Stimulated activated CD4-positive, alpha-beta T cell treated with anti-CD3 and anti-CD28 coated beads, Interleukin-15, amount 100 ng/mL, for 1 hour (primary cell): ENCODE measurements around the gene FKBP10.
A peak's percentile ranks its signal among the peaks of the same experiment; 100 is the strongest.
"Not testable (repeated sequence)": the region's sequence is repeated elsewhere in the genome, so short reads cannot be mapped to it uniquely, and the experiment has no call there.

Experiments used
- DNase-seq, 2 donors: peaks; one replicate each; pipeline ENCODE4 v3.0.0-alpha.2; 2020; ENCODE audit warnings: low read depth in 1 of 2, low spot score in 1 of 2

Gene FKBP10

DNA sequence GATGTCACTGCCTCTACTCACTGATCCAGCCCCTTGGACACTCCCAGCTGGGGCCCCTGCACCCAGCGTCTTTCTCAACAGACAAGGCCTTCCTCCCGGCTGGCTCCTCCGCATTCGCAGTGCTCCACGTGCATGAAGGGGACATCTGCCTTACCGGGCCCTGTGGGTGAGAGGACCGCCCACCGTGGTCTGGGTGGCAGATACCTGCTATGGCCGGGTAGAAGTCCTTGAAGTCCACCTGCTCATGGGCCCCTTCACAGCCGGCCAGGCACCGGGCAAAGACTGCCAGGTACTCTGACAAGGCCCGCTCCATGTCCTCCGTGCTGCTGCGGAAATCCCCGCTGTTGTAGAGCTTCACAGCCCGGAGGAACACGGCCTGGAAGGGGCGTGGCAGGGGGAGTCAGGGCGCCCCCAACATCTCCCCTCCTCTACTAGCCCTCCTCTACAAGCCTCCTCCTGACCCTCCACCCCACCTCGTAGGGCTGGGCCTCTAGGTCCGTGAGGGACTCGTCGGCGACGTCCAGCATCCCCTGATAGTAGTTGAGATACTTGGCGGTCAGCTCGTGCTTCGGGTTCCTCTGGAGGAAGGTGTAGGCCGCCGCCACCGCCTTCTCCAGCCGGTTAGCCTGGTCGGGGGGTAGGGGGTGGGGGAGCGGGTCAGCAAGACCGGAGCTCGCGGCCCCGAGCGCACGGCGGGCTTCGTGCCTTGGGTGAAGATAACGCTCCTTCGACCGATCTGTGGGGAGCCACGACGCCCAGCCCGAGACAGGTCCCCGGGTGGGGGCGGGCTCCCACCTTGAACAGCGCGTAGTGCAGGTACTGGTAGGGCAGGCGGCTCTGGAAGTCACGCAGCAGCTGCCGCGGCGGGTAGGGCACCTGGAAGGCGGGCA is 1.9 kb upstream of the FKBP10 start:
- DNase-seq, result no peak

DNA sequence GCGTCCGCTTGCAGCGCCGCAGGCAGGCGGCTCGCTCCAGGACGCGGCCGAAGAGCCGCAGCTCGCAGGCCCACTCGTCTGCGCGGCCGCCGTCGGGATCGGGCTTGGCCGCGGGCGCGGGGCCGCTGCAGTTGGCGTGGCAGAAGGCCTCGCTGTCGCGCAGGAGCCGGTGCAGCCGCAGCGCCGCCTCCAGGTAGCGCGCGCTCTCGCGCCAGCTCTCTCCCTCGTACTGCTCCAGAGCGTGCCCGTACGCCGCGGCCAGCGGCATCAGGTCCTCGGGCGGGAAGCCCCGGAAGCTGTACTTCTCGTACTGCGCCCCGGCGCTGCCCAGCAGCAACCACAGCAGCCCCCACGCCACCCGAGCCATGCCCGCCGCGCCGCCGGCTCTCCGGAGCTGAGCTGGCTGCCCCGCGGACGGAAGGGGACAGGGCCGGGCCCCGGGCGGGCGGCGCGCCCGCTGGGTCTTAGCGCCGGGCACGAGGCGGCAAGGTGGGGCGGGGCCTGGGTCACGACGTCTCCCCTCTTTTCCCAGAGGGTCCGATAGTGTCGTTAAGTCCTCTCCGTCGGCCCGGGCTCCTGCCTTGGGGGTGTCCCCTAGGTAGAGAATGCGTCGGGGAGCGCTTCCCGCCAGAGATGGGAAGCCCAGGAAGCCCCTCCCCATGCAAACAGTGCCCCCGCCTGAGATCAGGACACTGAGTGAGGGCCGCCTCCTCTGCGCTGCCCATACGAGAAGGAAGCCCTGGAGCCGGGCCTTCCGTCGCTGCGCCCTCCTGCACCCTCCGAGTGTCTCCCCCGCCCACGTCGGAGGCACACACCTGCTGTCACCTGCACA is 1.0 kb upstream of the FKBP10 start, which contains the start of gene P3H4:
Gene P3H4, minus strand, starts transcription at position 401 of the 832 bp plus-strand sequence. Its CDS starts 34 bp downstream, at position 367.
- DNase-seq, result peak; percentile 50 to 54

DNA sequence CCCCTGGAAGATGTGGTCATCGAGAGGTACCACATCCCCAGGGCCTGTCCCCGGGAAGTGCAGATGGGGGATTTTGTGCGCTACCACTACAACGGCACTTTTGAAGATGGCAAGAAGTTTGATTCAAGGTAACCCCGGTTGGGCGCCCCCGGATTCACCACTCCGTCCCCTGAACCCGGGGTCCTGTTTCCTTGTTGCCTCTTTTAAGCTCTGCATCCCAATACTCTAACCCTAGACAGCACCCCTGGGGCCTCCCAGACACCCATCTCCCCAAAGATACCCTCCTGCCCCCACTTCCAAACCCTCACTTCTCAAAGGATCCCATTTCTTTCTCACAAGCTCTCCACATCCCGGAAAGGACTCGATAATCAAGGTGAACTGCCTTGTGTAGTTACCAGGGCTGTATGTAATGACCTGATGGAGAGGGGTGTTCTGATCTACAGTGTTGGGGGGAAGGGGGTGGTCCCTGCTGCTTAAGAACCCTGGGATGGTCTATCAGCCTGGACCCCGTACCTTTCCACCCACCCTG is 412 bp downstream of the FKBP10 start:
- DNase-seq, result no peak

DNA sequence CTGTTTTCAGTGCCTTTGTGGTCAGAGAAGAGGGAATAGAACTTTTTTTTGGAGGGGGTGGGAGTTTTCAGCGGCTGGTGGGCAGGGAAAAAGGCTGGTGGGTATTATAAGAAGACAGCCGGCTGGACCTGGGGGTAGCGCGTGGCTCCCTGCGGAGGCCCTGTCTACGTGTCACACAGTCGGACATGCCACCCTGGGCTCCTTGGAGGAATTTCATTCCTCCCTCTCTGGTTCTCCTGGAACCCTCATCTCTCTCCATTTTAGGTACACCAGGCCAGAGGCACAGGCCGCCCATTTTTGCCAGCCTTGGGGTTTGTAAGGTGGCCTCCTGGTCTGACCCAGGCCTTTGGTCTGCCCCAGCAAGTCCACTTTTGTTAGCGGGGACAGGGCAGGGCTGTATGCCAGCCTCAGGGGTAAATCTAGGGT is 908 bp downstream of the FKBP10 start:
- no peak for DNase-seq

DNA sequence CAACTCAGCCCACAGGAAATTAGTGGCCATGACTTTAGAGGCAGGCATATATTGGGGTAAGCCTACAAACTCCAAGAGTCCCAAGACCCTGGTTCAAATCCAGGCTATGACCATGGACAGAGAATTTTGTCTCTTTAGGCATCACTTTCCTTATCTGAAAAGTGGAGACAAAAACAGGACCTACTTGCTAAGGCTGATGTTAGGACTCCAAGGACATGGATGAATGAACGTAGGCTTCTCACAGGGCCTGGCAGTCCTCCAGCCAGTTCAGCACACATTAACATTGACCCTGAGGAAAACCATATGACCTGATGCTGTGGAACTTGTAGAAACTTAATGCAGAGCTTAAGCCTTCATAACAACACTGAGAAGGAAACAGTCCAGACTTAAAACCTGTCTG is 1.4 kb downstream of the FKBP10 start:
- DNase-seq, result no peak

DNA sequence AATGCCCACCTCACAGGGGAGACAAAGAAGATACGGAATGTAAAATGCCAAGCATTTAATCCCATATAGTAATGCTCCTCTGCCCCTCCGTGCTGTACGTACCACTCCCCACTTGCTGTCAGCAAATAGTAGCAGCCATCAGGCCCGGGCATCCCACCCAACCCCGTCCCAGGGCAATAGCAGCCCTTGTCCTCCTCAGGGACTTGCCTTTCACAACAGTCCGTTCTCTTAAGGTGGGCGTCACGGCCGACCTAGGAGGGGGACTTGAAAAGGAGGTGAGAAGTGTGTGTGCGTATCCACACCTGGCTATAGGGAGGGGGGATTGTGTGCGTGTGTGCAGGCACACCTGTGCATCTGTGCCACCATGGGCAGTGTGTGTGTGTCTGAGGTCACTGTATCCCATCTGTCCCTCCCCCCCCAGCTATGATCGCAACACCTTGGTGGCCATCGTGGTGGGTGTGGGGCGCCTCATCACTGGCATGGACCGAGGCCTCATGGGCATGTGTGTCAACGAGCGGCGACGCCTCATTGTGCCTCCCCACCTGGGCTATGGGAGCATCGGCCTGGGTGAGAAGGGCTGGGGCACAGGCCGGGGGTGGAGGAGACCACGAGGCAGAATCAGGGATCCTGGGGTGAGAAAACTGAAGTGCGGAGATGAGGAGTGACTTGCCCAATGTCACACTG is 4.0 kb downstream of the FKBP10 start:
- DNase-seq, result no peak

DNA sequence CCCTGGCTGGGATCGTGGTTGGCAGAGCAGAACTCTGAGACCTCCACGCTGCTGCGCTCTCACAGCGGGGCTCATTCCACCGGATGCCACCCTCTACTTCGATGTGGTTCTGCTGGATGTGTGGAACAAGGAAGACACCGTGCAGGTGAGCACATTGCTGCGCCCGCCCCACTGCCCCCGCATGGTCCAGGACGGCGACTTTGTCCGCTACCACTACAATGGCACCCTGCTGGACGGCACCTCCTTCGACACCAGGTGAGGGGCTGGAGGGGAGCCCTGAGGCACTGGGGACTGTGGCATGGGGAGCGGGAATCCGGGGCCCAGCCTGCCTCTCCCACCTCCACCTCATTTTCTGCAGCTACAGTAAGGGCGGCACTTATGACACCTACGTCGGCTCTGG is 5.2 kb downstream of the FKBP10 start:
- no peak for DNase-seq

DNA sequence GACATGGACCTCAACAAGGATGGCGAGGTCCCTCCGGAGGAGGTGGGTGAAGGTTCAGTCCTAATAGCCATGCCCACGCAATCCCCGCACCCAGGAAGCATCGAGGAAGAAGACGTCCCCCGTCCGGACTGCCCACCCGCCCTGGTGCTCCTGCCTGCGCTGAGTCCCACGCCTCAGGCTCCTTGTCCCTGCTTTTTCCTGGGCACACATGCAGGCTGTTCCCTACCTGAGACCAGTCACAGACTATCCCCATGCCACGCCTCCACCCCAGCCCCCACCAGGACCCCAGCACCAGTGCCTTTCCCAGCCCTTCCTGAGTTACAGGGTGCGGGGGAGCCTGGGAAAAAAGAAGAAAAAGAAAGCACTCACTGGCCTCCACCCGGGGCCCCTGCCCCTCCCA is 9.0 kb downstream of the FKBP10 start:
- DNase-seq, result no peak

DNA sequence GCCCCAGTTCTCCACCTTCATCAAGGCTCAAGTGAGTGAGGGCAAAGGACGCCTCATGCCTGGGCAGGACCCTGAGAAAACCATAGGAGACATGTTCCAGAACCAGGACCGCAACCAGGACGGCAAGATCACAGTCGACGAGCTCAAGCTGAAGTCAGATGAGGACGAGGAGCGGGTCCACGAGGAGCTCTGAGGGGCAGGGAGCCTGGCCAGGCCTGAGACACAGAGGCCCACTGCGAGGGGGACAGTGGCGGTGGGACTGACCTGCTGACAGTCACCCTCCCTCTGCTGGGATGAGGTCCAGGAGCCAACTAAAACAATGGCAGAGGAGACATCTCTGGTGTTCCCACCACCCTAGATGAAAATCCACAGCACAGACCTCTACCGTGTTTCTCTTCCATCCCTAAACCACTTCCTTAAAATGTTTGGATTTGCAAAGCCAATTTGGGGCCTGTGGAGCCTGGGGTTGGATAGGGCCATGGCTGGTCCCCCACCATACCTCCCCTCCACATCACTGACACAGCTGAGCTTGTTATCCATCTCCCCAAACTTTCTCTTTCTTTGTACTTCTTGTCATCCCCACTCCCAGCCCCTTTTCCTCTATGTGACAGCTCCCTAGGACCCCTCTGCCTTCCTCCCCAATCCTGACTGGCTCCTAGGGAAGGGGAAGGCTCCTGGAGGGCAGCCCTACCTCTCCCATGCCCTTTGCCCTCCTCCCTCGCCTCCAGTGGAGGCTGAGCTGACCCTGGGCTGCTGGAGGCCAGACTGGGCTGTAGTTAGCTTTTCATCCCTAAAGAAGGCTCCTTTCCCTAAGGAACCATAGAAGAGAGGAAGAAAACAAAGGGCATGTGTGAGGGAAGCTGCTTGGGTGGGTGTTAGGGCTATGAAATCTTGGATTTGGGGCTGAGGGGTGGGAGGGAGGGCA is 9.7 kb downstream of the FKBP10 start:
- no peak for DNase-seq

DNA sequence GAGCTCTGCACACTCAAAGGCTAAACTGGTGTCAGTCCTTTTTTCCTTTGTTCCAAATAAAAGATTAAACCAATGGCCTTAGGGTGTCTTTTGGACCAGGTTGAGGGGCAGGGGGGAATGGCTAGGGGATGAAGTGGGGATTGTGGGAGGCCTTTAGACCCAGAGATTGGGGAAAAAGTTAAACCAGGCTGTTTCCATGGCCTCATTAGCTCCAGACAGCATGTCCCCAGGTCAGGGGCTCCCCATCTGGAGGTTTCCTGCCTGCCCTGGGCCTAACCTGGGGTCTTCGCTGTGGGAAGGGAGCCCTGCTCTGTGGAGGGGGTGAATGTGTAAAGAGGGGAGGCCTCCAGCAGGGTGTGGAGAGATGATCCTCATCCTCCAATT is 10.3 kb downstream of the FKBP10 start:
- no peak for DNase-seq

DNA sequence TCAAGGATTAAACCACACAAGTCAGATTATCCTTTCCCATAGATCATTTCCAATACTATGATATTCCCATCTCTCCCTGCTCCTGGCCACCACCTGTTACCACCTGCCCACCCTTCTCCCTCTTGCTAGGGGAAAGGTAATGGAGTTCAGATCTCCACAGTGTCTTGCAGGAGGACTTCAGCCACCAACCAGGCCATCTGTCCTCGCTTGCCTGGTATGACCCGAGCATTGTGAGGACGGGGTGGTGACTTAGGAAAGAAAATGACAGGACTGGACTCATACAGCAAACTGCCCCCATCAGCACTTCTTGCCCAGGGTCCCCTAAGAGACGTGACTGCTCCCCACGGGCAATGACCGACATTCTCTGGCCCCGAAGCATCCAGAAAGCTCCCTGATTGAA is 10.8 kb downstream of the FKBP10 start:
- DNase-seq, result no peak

DNA sequence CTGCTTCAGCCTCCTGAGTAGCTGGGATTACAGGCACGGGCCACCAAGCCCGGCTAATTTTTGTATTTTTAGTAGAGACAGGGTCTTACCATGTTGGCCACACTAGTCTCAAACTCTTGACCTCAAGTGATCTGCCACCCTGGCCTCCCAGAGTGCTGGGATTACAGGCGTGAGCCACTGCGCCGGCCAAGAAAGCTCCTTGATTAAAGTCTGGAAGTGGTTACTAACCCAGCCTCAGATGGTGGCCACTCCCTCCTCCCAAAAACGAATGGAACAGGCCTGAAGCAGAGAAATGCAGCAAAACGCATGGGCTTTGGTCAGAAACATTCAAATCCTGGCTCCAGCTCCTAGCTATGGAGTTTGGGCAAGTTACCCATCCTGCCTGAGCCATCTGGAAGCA is 11.3 kb downstream of the FKBP10 start:
- DNase-seq, result no peak

DNA sequence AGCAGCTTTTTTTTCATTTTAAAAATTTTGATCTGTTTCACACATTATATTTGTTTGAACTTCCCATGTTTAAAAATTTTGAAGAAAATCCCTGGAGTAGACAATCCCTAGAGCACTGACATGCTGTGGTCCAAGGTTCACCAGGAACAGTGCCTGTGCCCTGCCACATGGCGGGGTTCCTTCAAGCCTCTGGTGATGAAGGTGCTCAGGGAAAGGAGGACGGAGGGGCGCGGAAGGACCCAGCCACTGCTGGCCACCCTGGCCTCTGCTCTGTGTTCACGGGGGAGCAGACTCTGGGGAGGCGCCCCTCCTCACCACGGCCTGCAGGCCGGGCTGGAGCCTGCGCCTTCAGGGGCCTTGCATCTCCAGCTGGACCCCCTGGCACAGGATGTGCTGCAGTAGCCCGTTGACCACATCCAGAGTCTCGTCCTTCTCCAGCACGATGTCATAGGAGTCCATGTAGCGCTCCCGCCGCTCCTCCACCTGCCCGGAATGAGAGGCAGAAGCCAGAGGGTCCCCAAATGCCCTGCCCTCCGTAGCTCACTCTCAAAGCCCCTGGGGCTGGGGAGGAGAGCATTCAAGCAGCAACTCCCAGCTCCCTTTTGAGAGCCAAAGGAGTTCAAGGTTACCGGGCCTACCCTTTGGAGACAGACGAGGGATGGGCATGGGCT is 12.5 kb downstream of the FKBP10 start:
- DNase-seq, result no peak

DNA sequence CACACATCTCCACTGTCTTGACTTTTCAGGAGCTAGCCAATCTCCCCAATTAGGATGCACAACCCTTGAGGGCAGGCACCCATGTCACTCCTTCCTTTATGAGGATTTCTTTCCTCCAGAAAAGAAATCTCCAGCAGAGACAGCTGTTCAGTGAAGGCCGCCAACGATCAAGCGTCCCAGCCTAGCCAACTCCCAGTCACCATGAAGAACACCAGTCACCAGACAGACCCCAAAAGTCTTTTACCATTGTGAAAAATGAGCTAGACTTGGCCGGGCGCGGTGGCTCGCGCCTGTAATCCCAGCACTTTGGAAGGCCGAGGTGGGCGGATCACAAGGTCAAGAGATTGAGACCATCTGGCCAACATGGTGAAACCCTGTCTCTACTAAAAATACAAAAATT is 17.2 kb downstream of the FKBP10 start:
- DNase-seq, result not testable (repeated sequence)

DNA sequence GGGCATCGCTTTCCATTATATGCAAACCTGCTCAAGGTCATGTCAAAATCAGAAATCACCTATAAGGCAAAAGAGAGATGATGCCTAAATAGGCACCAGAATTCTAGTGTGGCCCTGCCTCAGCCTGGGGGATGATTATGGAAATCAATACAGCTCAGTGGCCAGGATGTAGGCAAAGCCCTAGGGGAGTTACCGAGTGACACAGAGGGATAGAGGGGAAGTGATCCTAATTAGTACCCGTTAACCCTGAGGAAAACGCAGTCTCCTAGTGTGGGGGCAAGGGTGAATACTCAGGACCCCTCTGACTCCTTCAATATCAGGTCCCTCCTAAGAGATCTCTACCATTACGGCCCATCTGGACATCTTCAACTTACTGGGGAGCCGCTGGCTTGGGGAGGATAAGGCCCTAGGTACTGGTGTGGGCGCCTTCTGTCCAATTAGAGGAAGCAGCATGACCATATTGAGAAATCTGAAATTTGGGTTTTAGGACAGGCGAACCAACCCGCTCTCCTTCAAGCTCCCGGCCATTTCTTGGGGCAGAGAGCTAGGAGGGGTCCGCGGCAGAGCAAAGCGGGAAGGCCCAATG is 22.5 kb downstream of the FKBP10 start:
- DNase-seq, result no peak

DNA sequence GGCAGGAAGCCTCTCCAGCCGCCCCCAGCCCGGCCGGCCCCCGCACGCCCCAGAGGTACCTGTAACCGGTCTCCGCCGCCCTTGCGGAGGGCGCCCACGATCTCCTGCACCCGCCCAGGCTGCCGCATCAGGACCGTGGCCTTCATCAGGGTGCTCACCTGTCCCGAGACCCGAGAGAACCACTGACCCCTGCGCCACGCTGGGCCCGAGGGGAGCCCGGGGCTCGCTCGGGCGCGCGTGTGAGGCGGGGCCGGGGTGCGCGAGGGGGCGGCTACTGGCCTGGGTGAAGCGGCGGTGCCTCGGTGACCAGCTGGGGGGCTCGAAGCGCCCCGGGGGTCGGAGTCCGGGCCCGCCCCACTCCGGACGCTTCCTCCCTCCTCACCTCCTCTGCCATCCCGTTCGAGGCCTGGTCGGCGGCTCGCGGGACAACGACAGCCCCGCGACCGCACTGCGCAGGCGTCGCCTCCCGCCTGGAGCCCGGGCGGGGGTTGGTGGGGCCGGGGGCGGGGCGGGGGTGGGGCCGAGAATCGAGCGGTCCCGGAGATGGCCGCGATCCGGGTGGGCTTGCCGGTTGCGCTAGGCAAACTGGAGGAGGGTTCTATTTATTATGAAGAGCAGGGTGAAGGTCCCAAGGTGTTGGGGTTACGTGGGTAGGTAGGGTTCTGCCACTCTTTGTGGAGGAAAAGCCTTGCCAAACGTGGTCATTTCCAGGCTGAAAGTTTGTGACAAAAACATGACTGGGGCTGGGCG is 23.2 kb downstream of the FKBP10 start, which contains the start of gene NT5C3B:
Gene NT5C3B, minus strand, starts transcription at position 433 of the 750 bp plus-strand sequence. Its CDS starts 39 bp downstream, at position 394.
- peak; percentile 8 to 38 for DNase-seq

DNA sequence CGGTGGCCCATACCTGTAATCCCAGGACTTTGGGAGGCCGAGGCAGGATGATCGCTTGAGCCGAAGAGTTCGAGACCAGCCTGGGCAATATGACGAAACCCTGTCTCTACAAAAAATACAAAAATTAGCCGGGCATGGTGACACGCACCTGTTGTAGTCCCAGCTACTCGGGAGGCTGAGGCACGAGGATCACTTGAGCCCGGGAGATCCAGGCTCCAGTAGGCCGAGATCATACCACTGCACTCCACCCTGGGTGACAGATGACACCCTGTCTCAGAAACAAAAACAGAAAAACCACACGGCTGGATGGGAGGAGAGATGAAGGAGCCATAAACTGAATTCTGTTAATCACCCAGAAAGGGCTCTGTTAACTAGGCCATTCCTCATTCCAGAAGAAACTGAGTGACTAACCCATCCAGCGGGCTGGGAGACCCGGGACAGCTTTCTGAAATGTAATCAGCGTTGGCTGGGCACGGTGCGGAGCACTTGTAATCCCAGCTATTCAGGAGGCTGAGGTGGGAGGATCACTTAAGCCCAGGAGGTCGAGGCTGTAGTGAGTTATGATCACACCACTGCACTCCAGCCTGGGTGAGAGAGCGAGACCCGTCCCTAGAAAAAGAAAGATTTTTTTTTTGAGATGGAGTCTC is 23.9 kb downstream of the FKBP10 start:
- DNase-seq, result no peak
